HepG2 (cell line): Measurements from ENCODE around the gene HLA-G. TPM values are rescaled to one million over a fixed set of nuclear protein-coding genes. Genes with fewer than 3 reads are reported as not detected.
A peak's percentile ranks its signal among the peaks of the same experiment; 100 is the strongest.

Source experiments
- ATAC-seq: fragments of 200-7000 bp; cut with Tn5 transposase; 3 replicates; pipeline ENCODE4 v1.9.1; 2020; ENCODE audit warnings: mild to moderate bottlenecking, moderate library complexity
- BruUV-seq: library from RNA; stranded (reverse); fragments of 400-500 nt; replicated peaks from 2 replicates; lab custom pipeline; 2021; lab: Mats Ljungman, UMichigan
- CTCF ChIA-PET: fragments of 300-600 bp; formaldehyde crosslinking; extraction: SDS; loops from one replicate; lab custom pipeline; 2021; ENCODE audit warnings: low total read pairs, inconsistent platforms, low intra/inter-chr PET ratio; lab: Yijun Ruan, JAX
- POLR2A ChIA-PET: fragments of 350-600 bp; sonication (Branson Sonifier 250); formaldehyde crosslinking; loops from one replicate; lab custom pipeline; 2020; ENCODE audit warnings: antibody characterized with exemption, inconsistent platforms; lab: Yijun Ruan, JAX
- DNase-seq: peaks from one replicate; pipeline ENCODE4 v3.0.0-alpha.2; 2015; ENCODE audit warnings: low spot score
- FAIRE-seq: peaks from 3 replicates; lab custom pipeline; 2011; peaks lifted over from hg19 to GRCh38; lab: Jason Lieb, UNC
- H2AFZ ChIP-seq: one replicate; pipeline ENCODE4 v1.6.1; 2011; ENCODE audit warnings: low read length, inconsistent platforms
- H3K27ac ChIP-seq: fragments of 300-600 bp; 3 replicates; pipeline ENCODE4 v1.8.0; 2011; ENCODE audit warnings: mixed run types, mild to moderate bottlenecking, mixed read lengths, low read length, inconsistent platforms; ENCODE audit not compliant: insufficient read depth; ENCODE audit errors: extremely low read length
- H3K27me3 ChIP-seq, 2 experiments: fragments of 200-600 bp in 1 of 2; 2 replicates in 1 of 2; 3 replicates in 1 of 2; pipeline versions ENCODE4 v1.6.0 to v1.8.0; 2011; ENCODE audit warnings: low read length in 2 of 2, mild to moderate bottlenecking in 2 of 2, moderate library complexity in 2 of 2, inconsistent platforms in 1 of 2; ENCODE audit not compliant: insufficient read depth in 2 of 2, control insufficient read depth in 1 of 2
- H3K36me3 ChIP-seq, 2 experiments: fragments of 200-600 bp in 1 of 2; replicated peaks in 1 of 2; 2 replicates in 1 of 2; 3 replicates in 1 of 2; pipeline versions ENCODE4 v1.5.1 to v1.8.0; 2011; ENCODE audit warnings: low read length in 2 of 2, inconsistent platforms in 1 of 2; ENCODE audit not compliant: insufficient read depth in 2 of 2, control insufficient read depth in 1 of 2
- H3K4me1 ChIP-seq: 2 replicates; pipeline ENCODE4 v1.5.1; 2012; ENCODE audit warnings: low read length, inconsistent platforms; ENCODE audit not compliant: insufficient read depth
- H3K4me2 ChIP-seq: 2 replicates; pipeline ENCODE4 v1.6.0; 2011; ENCODE audit warnings: low read depth, low read length, inconsistent platforms
- H3K4me3 ChIP-seq, 3 experiments: fragments of 200-600 bp in 1 of 3; sonication (generic), shearing (Covaris generic) in 1 of 3; replicated peaks in 1 of 3; 2 replicates each; pipeline ENCODE4 v1.5.1; 2011 to 2016; ENCODE audit warnings: low read length in 3 of 3, inconsistent platforms in 2 of 3, low read depth in 2 of 3, mild to moderate bottlenecking in 2 of 3, control low read depth in 1 of 3, mixed read lengths in 1 of 3; ENCODE audit not compliant: insufficient read depth in 1 of 3
- H3K79me2 ChIP-seq: one replicate; pipeline ENCODE4 v1.6.1; 2011; ENCODE audit warnings: low read length, inconsistent platforms; ENCODE audit not compliant: insufficient read depth
- H3K9ac ChIP-seq: 2 replicates; pipeline ENCODE4 v1.6.0; 2011; ENCODE audit warnings: mild to moderate bottlenecking, low read depth, low read length, inconsistent platforms; ENCODE audit not compliant: insufficient read depth
- H3K9me3 ChIP-seq: 2 replicates; pipeline ENCODE4 v1.5.1; 2012; ENCODE audit warnings: mild to moderate bottlenecking, low read length
- H4K20me1 ChIP-seq: 2 replicates; pipeline ENCODE4 v1.6.0; 2011; ENCODE audit warnings: inconsistent platforms, mild to moderate bottlenecking, low read length, moderate library complexity; ENCODE audit not compliant: insufficient read depth
- FLYWCH1 ChIP-seq: sonication (generic); formaldehyde crosslinking; IDR thresholded peaks from 2 replicates; pipeline ENCODE4 v1.8.1; 2023; ENCODE audit warnings: mild to moderate bottlenecking, missing genetic modification reagents
- HHEX ChIP-seq: IDR thresholded peaks from 2 replicates; pipeline ENCODE4 v1.6.1; 2016; ENCODE audit warnings: control low read depth
- HNF4A ChIP-seq: sonication (generic); formaldehyde crosslinking; IDR thresholded peaks from 2 replicates; pipeline ENCODE4 v1.4.0; 2020; ENCODE audit warnings: missing genetic modification reagents
- NFE2L2 ChIP-seq: fragments of 150-350 bp; IDR thresholded peaks from 2 replicates; pipeline ENCODE4 v1.6.1; 2014; ENCODE audit warnings: low read length
- STAG1 ChIP-seq: sonication (generic); formaldehyde crosslinking; IDR thresholded peaks from 2 replicates; pipeline ENCODE4 v1.4.0; 2020; ENCODE audit warnings: missing genetic modification reagents
- ZNF251 ChIP-seq: sonication (generic); formaldehyde crosslinking; IDR thresholded peaks from 2 replicates; pipeline ENCODE4 v1.9.0; 2021; ENCODE audit warnings: mild to moderate bottlenecking, missing genetic modification reagents
- ZNF367 ChIP-seq: sonication (generic); formaldehyde crosslinking; IDR thresholded peaks from 2 replicates; pipeline ENCODE4 v1.4.0; 2020; ENCODE audit warnings: missing genetic modification reagents, borderline replicate concordance
- WGBS: methylation state at CpG from one replicate; pipeline ENCODE4 v1.1.6; 2017; ENCODE audit warnings: low lambda C conversion rate; 5-methylcytosine and 5-hydroxymethylcytosine counted together
- in situ Hi-C: cut with HindIII; loops from 2 replicates; pipeline ENCODE4 v1.10.0; 2017; ENCODE audit warnings: low pct_unique_long_range_greater_than_20kb; ENCODE audit not compliant: extremely low pct_ligation_motif_present
- intact Hi-C: fragments of 100-400 bp; cut with micrococcal nuclease; formaldehyde crosslinking; loops from one replicate; pipeline ENCODE4 v1.10.0; 2022; ENCODE audit not compliant: unreplicated experiment
- polyA plus RNA-seq, 8 experiments: library from polyadenylated mRNA; depleted of rRNA in 3 of 8; stranded (reverse) in 7 of 8; unstranded in 1 of 8; fragments of >200 nt; fragmentation: Illumina TruSeq in 4 of 8; extraction: Trizol in 4 of 8; gene quantifications; 2 replicates each; pipeline versions ENCODE4 v1.2.1 to v1.2.3, GENCODE V29; 2011 to 2016; ENCODE audit warnings: low read depth in 4 of 8, missing spikeins in 1 of 8, mixed read lengths in 1 of 8; ENCODE audit not compliant: insufficient read depth in 1 of 8
- total RNA-seq, 5 experiments: library from RNA; depleted of rRNA; stranded (reverse); fragments of >200 nt; fragmentation: Illumina TruSeq; extraction: Trizol; gene quantifications; 2 replicates each; pipeline ENCODE4 v1.2.3, GENCODE V29; 2016; ENCODE audit warnings: low read depth in 1 of 5
- TF ChIP-seq, protein P1 (sequence below): sonication (generic); formaldehyde crosslinking; IDR thresholded peaks from 2 replicates; pipeline ENCODE4 v1.5.0; 2020; ENCODE audit warnings: missing genetic modification reagents
- TF ChIP-seq, protein P2 (sequence below): IDR thresholded peaks from 2 replicates; pipeline ENCODE4 v1.6.1; 2012; ENCODE audit warnings: low read depth, low read length, improper control_type of control experiment
- TF ChIP-seq, protein P3 (sequence below): sonication (generic); formaldehyde crosslinking; IDR thresholded peaks from 2 replicates; pipeline ENCODE4 v1.5.0; 2020; ENCODE audit warnings: mild to moderate bottlenecking, missing genetic modification reagents, moderate library complexity
- TF ChIP-seq, protein P4 (sequence below), 2 experiments: sonication (generic) in 1 of 2; formaldehyde crosslinking in 1 of 2; IDR thresholded peaks; 2 replicates each; pipeline versions ENCODE4 v1.5.1 to v1.6.1; 2011 to 2020; ENCODE audit warnings: borderline replicate concordance in 1 of 2, low read depth in 1 of 2, low read length in 1 of 2, mild to moderate bottlenecking in 1 of 2, missing genetic modification reagents in 1 of 2, moderate library complexity in 1 of 2
- TF ChIP-seq, protein P5 (sequence below): sonication (generic); formaldehyde crosslinking; IDR thresholded peaks from 2 replicates; pipeline ENCODE4 v1.9.0; 2021; ENCODE audit warnings: missing genetic modification reagents, mild to moderate bottlenecking, borderline replicate concordance

The HLA-G gene
- total and polyA plus RNA-seq, 2 of the 13 experiments (the other 11 are each of a cell fraction or from before 2014, with no cell fraction given): 0.29 to 0.30 TPM

DNA sequence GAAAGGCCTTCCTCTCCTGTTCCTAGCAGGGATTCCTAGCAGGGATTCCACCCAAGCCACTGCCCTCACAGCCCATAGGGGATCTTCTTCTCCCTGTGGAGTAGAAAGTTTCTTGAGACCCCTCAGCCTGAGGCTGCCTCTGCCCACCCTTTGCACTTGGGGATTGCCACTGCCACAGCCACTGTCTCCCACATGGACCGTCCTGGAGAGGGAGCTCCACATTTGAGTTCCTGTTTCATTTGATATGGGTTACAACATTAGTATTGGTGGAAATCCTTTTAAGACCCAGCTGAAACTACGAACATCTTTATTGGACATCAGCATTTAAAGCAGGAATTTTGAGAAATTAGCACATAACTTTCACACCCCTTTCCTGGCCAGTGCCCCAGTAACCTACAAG, 25.6 kb downstream of the HLA-G start:
- FAIRE-seq (no peak), DNase-seq (no peak), ATAC-seq (peak; percentile 78; the same call in 2 of the 3 replicates)
- 6% methylated on average over 1 of the region's 2 CpGs for WGBS
- POLR2A ChIA-PET: no interaction called here
- Histone ChIP-seq H3K27me3 (no peaks in the 10 kb centered on the region; a peak in 2 of 5 replicates), H3K36me3 (no peaks in the 10 kb centered on the region), H3K9ac (no peak overlapping the region), H3K4me3 (no peak overlapping the region), H3K4me1 (no peaks in the 10 kb centered on the region), H3K27ac (no peak overlapping the region), H2AFZ (no peak overlapping the region), H3K9me3 (no peaks in the 10 kb centered on the region), H4K20me1 (no peaks in the 10 kb centered on the region), H3K79me2 (no peaks in the 10 kb centered on the region), H3K4me2 (no peak overlapping the region)
- CTCF ChIA-PET: no interaction called here
- intact Hi-C loops (no loop called here), in situ Hi-C loops (no loop called here)
- TF ChIP-seq HNF4A (CRISPR knock-in tag) (no peak), NFE2L2 (no peak), ZNF367 (CRISPR knock-in tag) (no peak), HHEX (CRISPR knock-in tag) (no peak), STAG1 (CRISPR knock-in tag) (peak; percentile 57), FLYWCH1 (CRISPR knock-in tag) (no peak), ZNF251 (CRISPR knock-in tag) (no peak)
- TF ChIP-seq, protein P1, sequence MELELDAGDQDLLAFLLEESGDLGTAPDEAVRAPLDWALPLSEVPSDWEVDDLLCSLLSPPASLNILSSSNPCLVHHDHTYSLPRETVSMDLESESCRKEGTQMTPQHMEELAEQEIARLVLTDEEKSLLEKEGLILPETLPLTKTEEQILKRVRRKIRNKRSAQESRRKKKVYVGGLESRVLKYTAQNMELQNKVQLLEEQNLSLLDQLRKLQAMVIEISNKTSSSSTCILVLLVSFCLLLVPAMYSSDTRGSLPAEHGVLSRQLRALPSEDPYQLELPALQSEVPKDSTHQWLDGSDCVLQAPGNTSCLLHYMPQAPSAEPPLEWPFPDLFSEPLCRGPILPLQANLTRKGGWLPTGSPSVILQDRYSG (CRISPR knock-in tag): no peak
- TF ChIP-seq, protein P2, sequence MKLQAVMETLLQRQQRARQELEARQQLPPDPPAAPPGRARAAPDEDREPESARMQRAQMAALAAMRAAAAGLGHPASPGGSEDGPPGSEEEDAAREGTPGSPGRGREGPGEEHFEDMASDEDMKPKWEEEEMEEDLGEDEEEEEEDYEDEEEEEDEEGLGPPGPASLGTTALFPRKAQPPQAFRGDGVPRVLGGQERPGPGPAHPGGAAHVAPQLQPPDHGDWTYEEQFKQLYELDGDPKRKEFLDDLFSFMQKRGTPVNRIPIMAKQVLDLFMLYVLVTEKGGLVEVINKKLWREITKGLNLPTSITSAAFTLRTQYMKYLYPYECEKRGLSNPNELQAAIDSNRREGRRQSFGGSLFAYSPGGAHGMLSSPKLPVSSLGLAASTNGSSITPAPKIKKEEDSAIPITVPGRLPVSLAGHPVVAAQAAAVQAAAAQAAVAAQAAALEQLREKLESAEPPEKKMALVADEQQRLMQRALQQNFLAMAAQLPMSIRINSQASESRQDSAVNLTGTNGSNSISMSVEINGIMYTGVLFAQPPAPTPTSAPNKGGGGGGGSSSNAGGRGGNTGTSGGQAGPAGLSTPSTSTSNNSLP: no peak
- TF ChIP-seq, protein P3, sequence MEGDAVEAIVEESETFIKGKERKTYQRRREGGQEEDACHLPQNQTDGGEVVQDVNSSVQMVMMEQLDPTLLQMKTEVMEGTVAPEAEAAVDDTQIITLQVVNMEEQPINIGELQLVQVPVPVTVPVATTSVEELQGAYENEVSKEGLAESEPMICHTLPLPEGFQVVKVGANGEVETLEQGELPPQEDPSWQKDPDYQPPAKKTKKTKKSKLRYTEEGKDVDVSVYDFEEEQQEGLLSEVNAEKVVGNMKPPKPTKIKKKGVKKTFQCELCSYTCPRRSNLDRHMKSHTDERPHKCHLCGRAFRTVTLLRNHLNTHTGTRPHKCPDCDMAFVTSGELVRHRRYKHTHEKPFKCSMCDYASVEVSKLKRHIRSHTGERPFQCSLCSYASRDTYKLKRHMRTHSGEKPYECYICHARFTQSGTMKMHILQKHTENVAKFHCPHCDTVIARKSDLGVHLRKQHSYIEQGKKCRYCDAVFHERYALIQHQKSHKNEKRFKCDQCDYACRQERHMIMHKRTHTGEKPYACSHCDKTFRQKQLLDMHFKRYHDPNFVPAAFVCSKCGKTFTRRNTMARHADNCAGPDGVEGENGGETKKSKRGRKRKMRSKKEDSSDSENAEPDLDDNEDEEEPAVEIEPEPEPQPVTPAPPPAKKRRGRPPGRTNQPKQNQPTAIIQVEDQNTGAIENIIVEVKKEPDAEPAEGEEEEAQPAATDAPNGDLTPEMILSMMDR: peak; percentile 50
- TF ChIP-seq, protein P4, sequence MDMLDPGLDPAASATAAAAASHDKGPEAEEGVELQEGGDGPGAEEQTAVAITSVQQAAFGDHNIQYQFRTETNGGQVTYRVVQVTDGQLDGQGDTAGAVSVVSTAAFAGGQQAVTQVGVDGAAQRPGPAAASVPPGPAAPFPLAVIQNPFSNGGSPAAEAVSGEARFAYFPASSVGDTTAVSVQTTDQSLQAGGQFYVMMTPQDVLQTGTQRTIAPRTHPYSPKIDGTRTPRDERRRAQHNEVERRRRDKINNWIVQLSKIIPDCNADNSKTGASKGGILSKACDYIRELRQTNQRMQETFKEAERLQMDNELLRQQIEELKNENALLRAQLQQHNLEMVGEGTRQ (IDR thresholded peaks at IDR 0.05; ENCODE audit: low read depth, low read length): no peak
- TF ChIP-seq, protein P4 (CRISPR knock-in tag; IDR thresholded peaks at IDR 0.05; ENCODE audit: borderline replicate concordance): no peak
- TF ChIP-seq, protein P5, sequence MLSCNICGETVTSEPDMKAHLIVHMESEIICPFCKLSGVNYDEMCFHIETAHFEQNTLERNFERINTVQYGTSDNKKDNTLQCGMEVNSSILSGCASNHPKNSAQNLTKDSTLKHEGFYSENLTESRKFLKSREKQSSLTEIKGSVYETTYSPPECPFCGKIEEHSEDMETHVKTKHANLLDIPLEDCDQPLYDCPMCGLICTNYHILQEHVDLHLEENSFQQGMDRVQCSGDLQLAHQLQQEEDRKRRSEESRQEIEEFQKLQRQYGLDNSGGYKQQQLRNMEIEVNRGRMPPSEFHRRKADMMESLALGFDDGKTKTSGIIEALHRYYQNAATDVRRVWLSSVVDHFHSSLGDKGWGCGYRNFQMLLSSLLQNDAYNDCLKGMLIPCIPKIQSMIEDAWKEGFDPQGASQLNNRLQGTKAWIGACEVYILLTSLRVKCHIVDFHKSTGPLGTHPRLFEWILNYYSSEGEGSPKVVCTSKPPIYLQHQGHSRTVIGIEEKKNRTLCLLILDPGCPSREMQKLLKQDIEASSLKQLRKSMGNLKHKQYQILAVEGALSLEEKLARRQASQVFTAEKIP: no peak
- no TSS peak for BruUV-seq
